ENCODE measurements around the gene ATG9B. TPM values are rescaled to one million over a fixed set of nuclear protein-coding genes. Genes with fewer than 3 reads are reported as not detected.
A peak's percentile ranks its signal among the peaks of the same experiment; 100 is the strongest.

Gene ATG9B
- polyA plus RNA-seq, 1 donor from 2014 or later = 11.2 TPM

DNA sequence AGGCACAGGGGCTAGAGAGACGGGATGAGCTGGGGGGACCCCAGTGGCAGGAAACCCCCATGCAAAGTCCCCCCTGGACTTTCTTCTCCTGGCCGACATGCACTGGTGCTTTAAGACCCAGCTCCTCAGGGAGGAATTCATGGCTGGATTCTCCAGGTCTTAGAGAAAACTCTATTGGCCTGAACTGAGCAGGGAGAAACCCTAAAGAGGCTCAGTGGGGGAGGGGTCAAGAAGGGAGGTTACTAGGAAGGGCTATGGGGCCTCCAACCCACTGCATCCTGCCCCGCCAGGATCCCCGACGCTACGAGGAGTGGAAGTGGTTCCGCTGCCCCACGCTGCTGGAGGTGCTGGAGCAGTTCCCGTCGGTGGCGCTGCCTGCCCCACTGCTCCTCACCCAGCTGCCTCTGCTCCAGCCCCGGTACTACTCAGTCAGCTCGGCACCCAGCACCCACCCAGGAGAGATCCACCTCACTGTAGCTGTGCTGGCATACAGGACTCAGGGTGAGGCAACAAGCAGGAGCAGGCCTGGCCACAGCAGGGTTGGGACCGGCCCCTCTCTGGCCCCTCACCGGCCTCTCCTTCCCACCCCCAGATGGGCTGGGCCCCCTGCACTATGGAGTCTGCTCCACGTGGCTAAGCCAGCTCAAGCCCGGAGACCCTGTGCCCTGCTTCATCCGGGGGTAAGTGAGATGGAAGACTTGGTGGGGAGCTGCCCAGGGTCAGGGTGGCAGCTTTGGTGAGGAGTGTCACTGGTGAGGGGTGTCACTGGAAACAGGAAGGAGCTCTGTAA lies 13.8 kb downstream of the ATG9B start:
- Mint-ChIP-seq H3K36me3 (peaks cover 3% of the 10 kb centered on the region), H3K4me1 (peaks cover 18 to 28% (median 26%) of the 10 kb centered on the region in 3 donors), H3K9me3 (peaks cover 0 to 1% (median 1%) of the 10 kb centered on the region in 3 donors), H3K4me3 (peak overlapping the region in 3 of 4 donors; percentile 6 to 58 (median 9)), H3K27ac (peak overlapping the region; percentile 53 to 95 (median 84)), H3K27me3 (peaks cover 13% of the 10 kb centered on the region)

DNA sequence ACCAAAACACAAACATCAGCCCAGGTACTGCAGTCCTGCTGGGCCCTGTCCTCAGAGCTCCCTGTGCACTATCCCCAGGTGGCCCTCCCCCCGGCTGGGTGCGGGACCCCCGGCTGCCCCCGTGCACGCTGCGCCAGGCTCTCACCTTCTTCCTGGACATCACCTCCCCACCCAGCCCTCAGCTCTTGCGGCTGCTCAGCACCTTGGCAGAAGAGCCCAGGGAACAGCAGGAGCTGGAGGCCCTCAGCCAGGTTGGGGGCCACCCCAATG lies 14.3 kb downstream of the ATG9B start:
- H3K4me3 Mint-ChIP-seq = no peak overlapping the region
- peaks cover 3% of the 10 kb centered on the region for H3K36me3 Mint-ChIP-seq
- peaks cover 0 to 1% (median 1%) of the 10 kb centered on the region in 3 donors for H3K9me3 Mint-ChIP-seq
- peaks cover 13 to 26% (median 23%) of the 10 kb centered on the region in 3 donors for H3K4me1 Mint-ChIP-seq
- H3K27ac Mint-ChIP-seq = peak overlapping the region in 2 of 3 donors; percentile 84 to 95
- peaks cover 13% of the 10 kb centered on the region for H3K27me3 Mint-ChIP-seq

- peaks cover 0 to 1% (median 1%) of the 10 kb centered on the region in 3 donors for H3K9me3 Mint-ChIP-seq
- H3K36me3 Mint-ChIP-seq = peaks cover 3% of the 10 kb centered on the region
- no peak overlapping the region for H3K4me3 Mint-ChIP-seq
- no peak overlapping the region for H3K27ac Mint-ChIP-seq
- peaks cover 11 to 26% (median 20%) of the 10 kb centered on the region in 3 donors for H3K4me1 Mint-ChIP-seq
- H3K27me3 Mint-ChIP-seq = peaks cover 13% of the 10 kb centered on the region
Observed at GRCh38 chr7:151009327-151010036, 14.8 kb downstream of the ATG9B start.

DNA sequence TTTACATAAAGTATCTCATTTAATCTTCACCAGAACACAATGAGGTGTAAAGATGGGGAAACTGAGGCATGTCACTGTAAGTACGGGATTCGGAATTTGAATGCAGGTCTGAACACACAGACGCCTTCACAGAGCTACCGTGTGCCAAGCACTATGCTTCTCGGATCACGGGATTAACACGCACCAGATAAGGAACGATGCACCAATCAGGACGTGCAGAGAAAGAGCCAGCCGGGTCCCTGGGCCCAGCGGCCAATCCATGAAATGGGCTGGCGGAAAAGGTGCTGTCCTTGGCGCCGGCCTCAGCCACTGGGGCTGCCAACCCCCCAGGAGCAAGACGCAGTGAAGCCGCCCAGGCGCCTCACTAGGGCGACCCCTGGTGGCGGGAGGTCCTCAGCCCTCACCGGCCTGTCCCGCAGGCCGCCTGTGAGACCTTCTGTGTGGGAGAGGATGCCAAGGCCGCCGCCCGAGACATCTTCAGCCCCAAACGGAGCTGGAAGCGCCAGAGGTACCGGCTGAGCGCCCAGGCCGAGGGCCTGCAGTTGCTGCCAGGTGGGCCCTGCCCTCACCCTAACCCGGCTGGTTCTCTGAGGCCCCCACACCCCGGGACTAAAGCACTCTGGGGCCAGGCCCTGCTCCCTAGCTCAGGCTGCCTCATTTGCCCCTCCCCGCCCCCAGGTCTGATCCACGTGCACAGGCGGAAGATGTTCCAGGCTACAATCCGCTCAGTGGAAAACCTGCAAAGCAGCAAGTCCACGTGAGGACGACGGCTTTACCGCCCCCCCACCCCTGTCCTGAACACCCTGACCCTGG lies 15.6 kb downstream of the ATG9B start:
- peak overlapping the region; percentile 53 to 88 (median 72) for H3K4me3 Mint-ChIP-seq
- H3K27ac Mint-ChIP-seq = peak overlapping the region; percentile 52 to 82 (median 54)
- H3K36me3 Mint-ChIP-seq = no peaks in the 10 kb centered on the region
- H3K4me1 Mint-ChIP-seq = peaks cover 8 to 21% (median 17%) of the 10 kb centered on the region in 3 donors
- H3K9me3 Mint-ChIP-seq = peaks cover 0 to 1% (median 0%) of the 10 kb centered on the region in 3 donors
- H3K27me3 Mint-ChIP-seq = peaks cover 13% of the 10 kb centered on the region

GRCh38 chr7:151008143-151008510 lies 16.2 kb downstream of the ATG9B start:
- peaks cover 0 to 1% (median 0%) of the 10 kb centered on the region in 3 donors for H3K9me3 Mint-ChIP-seq
- peaks cover 8 to 21% (median 17%) of the 10 kb centered on the region in 3 donors for H3K4me1 Mint-ChIP-seq
- H3K27me3 Mint-ChIP-seq = peaks cover 13% of the 10 kb centered on the region
- peak overlapping the region; percentile 53 to 88 (median 72) for H3K4me3 Mint-ChIP-seq
- no peaks in the 10 kb centered on the region for H3K36me3 Mint-ChIP-seq
- H3K27ac Mint-ChIP-seq = peak overlapping the region; percentile 52 to 82 (median 54)

GRCh38 chr7:151007469-151007898 lies 16.8 kb downstream of the ATG9B start:
- Mint-ChIP-seq H3K27ac (peak overlapping the region in 2 of 3 donors; percentile 52 to 82), H3K9me3 (peaks cover 0 to 1% (median 0%) of the 10 kb centered on the region in 3 donors), H3K36me3 (no peaks in the 10 kb centered on the region), H3K4me1 (peaks cover 8 to 21% (median 13%) of the 10 kb centered on the region in 3 donors), H3K4me3 (peak overlapping the region in 2 of 4 donors; percentile 14 to 79), H3K27me3 (peaks cover 10% of the 10 kb centered on the region)

DNA sequence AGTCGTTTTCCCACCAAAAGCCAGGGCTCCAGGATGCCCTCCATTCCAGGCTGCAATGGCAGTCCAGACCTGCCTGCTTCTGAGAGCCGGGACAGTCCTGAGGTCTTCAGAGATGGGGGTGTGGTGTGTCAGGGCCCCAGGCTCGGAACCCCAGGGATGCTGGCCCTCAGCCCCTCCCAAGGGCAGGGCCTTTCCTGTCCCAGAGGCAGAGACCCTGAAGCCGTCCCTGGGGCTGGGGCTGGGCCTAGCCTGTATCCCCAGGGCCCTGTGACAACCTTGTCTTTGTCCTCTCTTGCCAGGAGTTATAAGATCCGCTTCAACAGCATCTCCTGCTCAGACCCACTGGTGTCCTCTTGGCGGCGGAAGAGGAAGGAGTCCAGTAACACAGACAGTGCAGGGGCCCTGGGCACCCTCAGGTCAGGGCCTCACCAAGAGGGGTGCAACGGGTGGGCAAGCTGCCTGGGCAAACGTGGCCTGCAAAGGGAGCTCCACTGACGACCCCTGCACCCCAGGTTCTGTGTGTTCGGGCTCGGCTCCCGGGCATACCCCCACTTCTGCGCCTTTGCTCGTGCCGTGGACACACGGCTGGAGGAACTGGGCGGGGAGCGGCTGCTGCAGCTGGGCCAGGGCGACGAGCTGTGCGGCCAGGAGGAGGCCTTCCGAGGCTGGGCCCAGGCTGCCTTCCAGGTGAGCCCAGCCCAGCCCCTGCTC lies 17.5 kb downstream of the ATG9B start:
- peaks cover 7% of the 10 kb centered on the region for H3K27me3 Mint-ChIP-seq
- peaks cover 0 to 1% (median 0%) of the 10 kb centered on the region in 3 donors for H3K9me3 Mint-ChIP-seq
- H3K4me1 Mint-ChIP-seq = peaks cover 7 to 18% (median 10%) of the 10 kb centered on the region in 3 donors
- no peak overlapping the region for H3K4me3 Mint-ChIP-seq
- H3K36me3 Mint-ChIP-seq = no peaks in the 10 kb centered on the region
- H3K27ac Mint-ChIP-seq = no peak overlapping the region

GRCh38 chr7:151005566-151005965 lies 18.7 kb downstream of the ATG9B start:
- Mint-ChIP-seq H3K27ac (peak overlapping the region in 1 of 3 donors; percentile 16), H3K4me3 (peak overlapping the region in 1 of 4 donors; percentile 9), H3K36me3 (no peaks in the 10 kb centered on the region), H3K27me3 (peaks cover 13% of the 10 kb centered on the region), H3K4me1 (peaks cover 2 to 17% (median 9%) of the 10 kb centered on the region in 3 donors), H3K9me3 (peaks cover 0 to 1% (median 0%) of the 10 kb centered on the region in 3 donors)

GRCh38 chr7:151003572-151003971 lies 20.7 kb downstream of the ATG9B start:
- no peak overlapping the region for H3K4me3 Mint-ChIP-seq
- peaks cover 2 to 15% (median 9%) of the 10 kb centered on the region in 3 donors for H3K4me1 Mint-ChIP-seq
- H3K9me3 Mint-ChIP-seq = peaks cover 0 to 1% (median 0%) of the 10 kb centered on the region in 3 donors
- peaks cover 12% of the 10 kb centered on the region for H3K27me3 Mint-ChIP-seq
- H3K36me3 Mint-ChIP-seq = no peaks in the 10 kb centered on the region
- H3K27ac Mint-ChIP-seq = no peak overlapping the region

DNA sequence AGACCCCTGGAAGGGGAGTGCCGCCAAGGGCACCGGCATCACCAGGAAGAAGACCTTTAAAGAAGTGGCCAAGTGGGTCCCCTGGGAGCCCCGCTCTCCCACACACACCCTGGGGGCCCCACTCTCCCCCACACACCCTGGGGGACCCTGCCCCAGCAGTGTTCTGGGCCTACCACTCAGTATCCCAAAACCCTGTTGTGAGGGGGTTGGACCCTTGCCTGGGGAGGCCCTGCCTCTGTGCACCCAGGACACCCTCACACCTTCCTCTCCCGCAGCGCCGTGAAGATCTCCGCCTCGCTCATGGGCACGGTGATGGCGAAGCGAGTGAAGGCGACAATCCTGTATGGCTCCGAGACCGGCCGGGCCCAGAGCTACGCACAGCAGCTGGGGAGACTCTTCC lies 22.7 kb downstream of the ATG9B start:
- H3K36me3 Mint-ChIP-seq = no peaks in the 10 kb centered on the region
- no peak overlapping the region for H3K4me3 Mint-ChIP-seq
- peaks cover 14% of the 10 kb centered on the region for H3K27me3 Mint-ChIP-seq
- no peaks in the 10 kb centered on the region for H3K9me3 Mint-ChIP-seq
- H3K4me1 Mint-ChIP-seq = peaks cover 0 to 6% (median 0%) of the 10 kb centered on the region in 3 donors
- no peak overlapping the region for H3K27ac Mint-ChIP-seq

GRCh38 chr7:151000897-151001495 lies 23.3 kb downstream of the ATG9B start:
- peaks cover 0 to 6% (median 0%) of the 10 kb centered on the region in 3 donors for H3K4me1 Mint-ChIP-seq
- no peaks in the 10 kb centered on the region for H3K36me3 Mint-ChIP-seq
- peak overlapping the region in 1 of 3 donors; percentile 53 for H3K27ac Mint-ChIP-seq
- no peaks in the 10 kb centered on the region for H3K9me3 Mint-ChIP-seq
- peaks cover 14% of the 10 kb centered on the region for H3K27me3 Mint-ChIP-seq
- no peak overlapping the region for H3K4me3 Mint-ChIP-seq

DNA sequence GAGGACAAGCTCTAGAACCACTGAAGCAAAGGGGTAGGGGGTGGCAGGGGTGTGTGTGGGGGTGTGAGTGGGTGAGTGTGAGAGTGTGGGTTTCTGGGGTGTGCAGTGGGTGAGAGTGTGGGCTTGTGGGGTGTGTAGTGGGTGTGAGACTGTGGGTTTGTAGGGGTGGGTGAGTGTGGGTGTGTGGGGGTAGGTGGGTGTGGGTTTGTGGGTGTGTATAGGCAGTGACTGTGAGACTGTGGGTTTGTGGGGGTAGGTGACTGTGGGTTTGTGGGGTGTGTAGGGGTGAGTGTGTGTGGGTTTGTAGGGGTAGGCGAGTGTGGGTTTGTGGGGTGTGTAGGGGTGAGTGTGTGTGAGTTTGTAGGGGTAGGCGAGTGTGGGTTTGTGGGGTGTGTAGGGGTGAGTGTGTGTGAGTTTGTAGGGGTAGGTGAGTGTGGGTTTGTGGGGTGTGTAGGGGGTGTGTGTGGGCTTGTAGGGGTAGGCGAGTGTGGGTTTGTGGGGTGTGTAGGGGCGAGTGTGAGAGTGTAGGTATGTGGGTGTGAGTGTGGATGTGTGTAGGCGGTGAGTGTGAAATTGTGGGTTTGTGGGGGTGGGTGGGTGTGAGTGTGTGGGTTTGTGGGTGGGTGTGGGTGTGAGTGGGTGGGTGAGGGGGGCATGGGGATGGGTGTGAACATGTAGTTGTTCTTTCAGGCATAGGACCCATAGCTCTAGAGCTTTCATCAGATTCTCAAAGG lies 24.6 kb downstream of the ATG9B start:
- Mint-ChIP-seq H3K4me3 (no peak overlapping the region), H3K9me3 (no peaks in the 10 kb centered on the region)

GRCh38 chr7:150999001-150999400 lies 25.3 kb downstream of the ATG9B start:
- Mint-ChIP-seq H3K27me3 (peaks cover 14% of the 10 kb centered on the region), H3K27ac (no peak overlapping the region), H3K9me3 (no peaks in the 10 kb centered on the region), H3K4me1 (peaks cover 0 to 4% (median 2%) of the 10 kb centered on the region in 3 donors), H3K4me3 (no peak overlapping the region), H3K36me3 (no peaks in the 10 kb centered on the region)

More for the DNA sequence above, 24.6 kb downstream of the ATG9B start:
- H3K36me3 Mint-ChIP-seq = no peaks in the 10 kb centered on the region
- no peaks in the 10 kb centered on the region for H3K4me1 Mint-ChIP-seq
- H3K27ac Mint-ChIP-seq = no peak overlapping the region
- H3K27me3 Mint-ChIP-seq = peaks cover 14% of the 10 kb centered on the region

All from IgD-negative memory B cell (primary cell).